Small intestine (tissue), 7 donors: ENCODE data around the gene SEPHS2. TPM values are rescaled to one million over a fixed set of nuclear protein-coding genes. Genes with fewer than 3 reads are reported as not detected.
A peak's percentile ranks its signal among the peaks of the same experiment; 100 is the strongest.

Source experiments
- DNase-seq, 2 donors: peaks; one replicate each; pipeline versions ENCODE4 v3.0.0 to v3.0.0-alpha.2; 2013
- FAIRE-seq: peaks from 2 replicates; lab custom pipeline; 2012; peaks lifted over from hg19 to GRCh38; lab: Jason Lieb, UNC
- H3K27ac ChIP-seq, 3 donors: one replicate each; pipeline ENCODE4 v1.5.1; 2013; ENCODE audit warnings: low read length in 2 of 3, mild to moderate bottlenecking in 2 of 3, control low read depth in 1 of 3, inconsistent platforms in 1 of 3, low read depth in 1 of 3, moderate library complexity in 1 of 3
- H3K27me3 ChIP-seq, 3 donors: one replicate each; pipeline ENCODE4 v1.6.1; 2013; ENCODE audit warnings: low read length in 3 of 3, inconsistent platforms in 1 of 3; ENCODE audit not compliant: control insufficient read depth in 3 of 3, insufficient read depth in 3 of 3
- H3K36me3 ChIP-seq, 3 donors: one replicate each; pipeline ENCODE4 v1.6.1; 2013; ENCODE audit warnings: low read length in 3 of 3, inconsistent platforms in 1 of 3, low read depth in 1 of 3, mild to moderate bottlenecking in 1 of 3, moderate library complexity in 1 of 3; ENCODE audit not compliant: control insufficient read depth in 3 of 3, insufficient read depth in 2 of 3
- H3K4me1 ChIP-seq, 3 donors: one replicate each; pipeline ENCODE4 v1.6.1; 2013; ENCODE audit warnings: low read length in 2 of 3, inconsistent platforms in 1 of 3, low read depth in 1 of 3, mild to moderate bottlenecking in 1 of 3, moderate library complexity in 1 of 3; ENCODE audit not compliant: control insufficient read depth in 3 of 3, insufficient read depth in 2 of 3
- H3K4me3 ChIP-seq, 3 donors: one replicate each; pipeline ENCODE4 v1.5.1; 2013; ENCODE audit warnings: low read length in 3 of 3, control low read depth in 1 of 3, inconsistent platforms in 1 of 3, low read depth in 1 of 3, mild to moderate bottlenecking in 1 of 3, moderate library complexity in 1 of 3
- H3K9me3 ChIP-seq, 2 donors: one replicate each; pipeline ENCODE4 v1.6.1; 2013; ENCODE audit warnings: low read depth in 1 of 2, low read length in 1 of 2; ENCODE audit not compliant: control insufficient read depth in 2 of 2, insufficient read depth in 1 of 2
- WGBS, 3 donors: extraction: QIAGEN DNeasy Blood & Tissue Kit; methylation state at CpG; one replicate each; pipeline ENCODE4 v1.1.7; 2013; 5-methylcytosine and 5-hydroxymethylcytosine counted together
- polyA plus RNA-seq, 4 donors: library from polyadenylated mRNA; stranded (reverse) in 3 of 4; unstranded in 1 of 4; fragments of 200-250 nt in 3 of 4; fragments of 120-200 nt in 1 of 4; gene quantifications; one replicate each; pipeline versions ENCODE4 v1.2.1 to v1.2.3, GENCODE V29; 2013
- donor health status: healthy with polysubstance abuse.
- donor health status: control.
- donor health status: control.
- donor health status: Bipolar disorder and iron deficiency.
- donor health status: healthy.

SEPHS2 gene
- polyA plus RNA-seq, 4 donors, result 76.9 to 349 (median 175) TPM

DNA sequence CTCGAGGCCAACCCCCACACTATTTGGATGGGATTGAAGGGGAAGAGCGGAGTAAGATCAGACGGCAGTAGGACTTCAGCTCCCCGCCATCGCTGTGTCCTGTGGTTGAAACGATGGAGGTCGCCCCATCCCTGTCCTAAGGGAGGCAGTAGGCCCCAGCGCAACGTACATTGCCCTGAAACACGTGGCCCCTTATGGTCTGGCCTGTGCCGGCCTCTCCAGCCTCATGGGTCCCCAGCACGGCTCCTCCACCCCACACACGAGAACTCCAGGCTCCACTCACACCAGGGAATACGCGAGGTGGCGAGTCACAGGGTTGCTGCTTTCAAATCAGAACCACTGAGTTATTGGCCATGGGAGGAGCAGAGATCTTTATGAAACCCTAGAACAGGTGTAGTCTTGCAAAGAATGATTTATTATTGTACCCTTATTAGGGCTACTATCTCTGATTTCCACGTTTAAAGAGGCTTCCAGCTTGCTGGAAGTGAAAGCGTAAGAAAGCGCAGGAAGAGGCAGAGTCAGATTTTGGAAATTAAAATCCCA lies 15.2 kb downstream of the SEPHS2 start:
- Histone ChIP-seq H3K27me3 (no peaks in the 10 kb centered on the region), H3K36me3 (peaks cover 0 to 25% (median 2%) of the 10 kb centered on the region in 3 donors), H3K27ac (peak overlapping the region; percentile 67 to 74 (median 67)), H3K9me3 (no peaks in the 10 kb centered on the region), H3K4me3 (peak overlapping the region in 1 of 3 donors; percentile 81), H3K4me1 (peaks cover 0 to 13% (median 7%) of the 10 kb centered on the region in 3 donors)
- DNase-seq (peak in 1 of 2 donors; percentile 35), FAIRE-seq (no peak)
- WGBS, 3 donors, result 51 to 59% (median 57%) methylated on average over 17 to 19 of the region's 19 CpGs

DNA sequence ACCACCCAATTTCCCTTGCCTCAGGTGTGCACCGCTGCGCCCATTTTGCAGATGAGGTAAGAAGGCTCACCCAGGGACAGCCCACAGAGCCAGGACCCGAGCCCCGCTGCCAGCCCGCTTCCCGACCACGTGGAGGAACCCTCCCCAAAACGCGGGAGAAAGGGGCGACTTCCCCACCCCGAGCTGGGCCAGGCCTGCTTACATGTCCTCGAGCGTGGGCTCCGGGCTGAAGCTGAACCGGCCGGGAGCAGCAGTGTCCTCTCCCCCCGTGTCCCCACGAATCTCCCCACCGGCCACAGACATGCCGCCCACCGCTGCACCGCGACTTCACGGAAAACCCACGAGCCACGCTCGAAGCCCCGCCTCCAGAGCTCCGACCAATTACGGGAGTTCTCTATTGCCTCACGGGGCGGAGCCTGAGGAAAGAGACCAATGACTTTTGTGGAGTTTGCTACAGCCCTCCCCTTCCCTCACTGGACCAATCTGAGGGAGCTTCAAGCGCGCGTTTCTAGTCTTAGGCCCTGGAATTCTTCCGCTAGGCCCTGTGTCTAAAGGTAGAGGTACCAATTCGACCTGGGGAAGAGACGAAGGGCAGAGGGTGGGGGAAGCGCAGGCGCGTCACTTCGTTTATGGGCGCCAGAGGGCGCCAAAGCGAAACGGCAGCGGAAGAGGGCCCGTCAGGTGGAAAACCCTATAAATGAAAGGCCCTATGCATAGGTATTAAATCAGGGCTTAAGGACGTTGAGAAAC lies 15.8 kb downstream of the SEPHS2 start, which contains the start of gene DCTPP1:
Gene DCTPP1, minus strand, starts transcription at position 353 of the 750 bp plus-strand sequence. Its CDS starts 50 bp downstream, at position 303.
- H3K27ac ChIP-seq, result peak within 1 kb of the TSS; percentile 67 to 88 (median 74)
- WGBS, 3 donors, result 0 to 1% (median 0%) methylated on average over 46 to 49 of the region's 49 CpGs
- DNase-seq, result peak; percentile 98 to 100
- H3K36me3 ChIP-seq, result peaks cover 0 to 31% (median 2%) of the 10 kb centered on the region in 3 donors
- peak within 1 kb of the TSS; percentile 73 to 87 (median 81) for H3K4me3 ChIP-seq
- H3K9me3 ChIP-seq, result no peaks in the 10 kb centered on the region
- FAIRE-seq, result peak; percentile 33
- no peaks in the 10 kb centered on the region for H3K27me3 ChIP-seq
- H3K4me1 ChIP-seq, result peaks cover 0 to 13% (median 7%) of the 10 kb centered on the region in 3 donors

- no peaks in the 10 kb centered on the region for H3K27me3 ChIP-seq
- DNase-seq (peak in 1 of 2 donors; percentile 56), FAIRE-seq (no peak)
- H3K9me3 ChIP-seq, result no peaks in the 10 kb centered on the region
- peak overlapping the region; percentile 66 to 88 (median 67) for H3K27ac ChIP-seq
- 0 to 1% (median 1%) methylated on average over 11 of the region's 11 CpGs for WGBS, 3 donors
- H3K4me1 ChIP-seq, result peaks cover 0 to 13% (median 7%) of the 10 kb centered on the region in 3 donors
- H3K4me3 ChIP-seq, result peak overlapping the region; percentile 73 to 87 (median 81)
- H3K36me3 ChIP-seq, result peaks cover 2 to 36% (median 3%) of the 10 kb centered on the region in 3 donors
These were observed 16.3 kb downstream of the SEPHS2 start for GRCh38 chr16:30429418-30429677.

GRCh38 chr16:30428055-30428454 lies 17.6 kb downstream of the SEPHS2 start:
- WGBS, 3 donors, result 90 to 94% (median 91%) methylated on average over 4 of the region's 4 CpGs
- FAIRE-seq (no peak), DNase-seq (no peak)
- H3K4me3 ChIP-seq, result no peak overlapping the region
- peaks cover 0 to 13% (median 7%) of the 10 kb centered on the region in 3 donors for H3K4me1 ChIP-seq
- no peak overlapping the region for H3K27ac ChIP-seq
- peaks cover 4 to 48% (median 10%) of the 10 kb centered on the region in 3 donors for H3K36me3 ChIP-seq
- H3K9me3 ChIP-seq, result no peaks in the 10 kb centered on the region
- no peaks in the 10 kb centered on the region for H3K27me3 ChIP-seq

DNA sequence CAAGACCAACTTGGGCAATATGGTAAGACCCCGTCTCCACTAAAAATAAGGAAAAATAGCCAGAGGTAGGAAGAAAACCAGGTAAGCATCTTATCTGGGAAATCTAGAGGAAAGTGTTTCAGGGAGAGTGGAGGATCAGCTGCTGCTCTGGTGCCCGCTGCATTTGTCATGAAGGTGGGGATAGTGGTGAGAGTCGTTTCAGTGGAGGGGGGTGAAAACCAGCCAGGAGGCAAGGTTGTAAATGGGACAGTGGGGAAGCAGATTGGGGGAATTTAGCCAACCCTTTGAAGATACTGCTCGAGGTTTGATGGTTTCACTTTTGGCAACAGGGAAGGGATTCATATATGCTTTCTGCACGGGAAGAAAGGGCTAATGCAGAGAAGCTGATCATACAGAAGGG lies 24.7 kb downstream of the SEPHS2 start:
- Histone ChIP-seq H3K36me3 (peaks cover 4 to 66% (median 10%) of the 10 kb centered on the region in 3 donors), H3K4me1 (peaks cover 0 to 8% (median 0%) of the 10 kb centered on the region in 3 donors), H3K4me3 (no peak overlapping the region), H3K27ac (no peak overlapping the region), H3K27me3 (no peaks in the 10 kb centered on the region), H3K9me3 (no peaks in the 10 kb centered on the region)
- WGBS, 3 donors, result 50 to 69% (median 52%) methylated on average over 5 of the region's 5 CpGs
- no peak for DNase-seq
- FAIRE-seq, result no peak

- H3K27me3 ChIP-seq, result no peaks in the 10 kb centered on the region
- H3K9me3 ChIP-seq, result no peaks in the 10 kb centered on the region
- WGBS, 3 donors, result 54 to 61% (median 59%) methylated on average over 29 to 31 of the region's 31 CpGs
- H3K4me1 ChIP-seq, result peaks cover 0 to 8% (median 0%) of the 10 kb centered on the region in 3 donors
- FAIRE-seq (no peak), DNase-seq (no peak)
- H3K27ac ChIP-seq, result peak overlapping the region; percentile 81 to 90 (median 84)
- peaks cover under 1 to 51% (median 2%) of the 10 kb centered on the region in 3 donors for H3K36me3 ChIP-seq
- peak overlapping the region; percentile 21 to 72 (median 36) for H3K4me3 ChIP-seq
These were observed 27.1 kb downstream of the SEPHS2 start for GRCh38 chr16:30418350-30419181.

DNA sequence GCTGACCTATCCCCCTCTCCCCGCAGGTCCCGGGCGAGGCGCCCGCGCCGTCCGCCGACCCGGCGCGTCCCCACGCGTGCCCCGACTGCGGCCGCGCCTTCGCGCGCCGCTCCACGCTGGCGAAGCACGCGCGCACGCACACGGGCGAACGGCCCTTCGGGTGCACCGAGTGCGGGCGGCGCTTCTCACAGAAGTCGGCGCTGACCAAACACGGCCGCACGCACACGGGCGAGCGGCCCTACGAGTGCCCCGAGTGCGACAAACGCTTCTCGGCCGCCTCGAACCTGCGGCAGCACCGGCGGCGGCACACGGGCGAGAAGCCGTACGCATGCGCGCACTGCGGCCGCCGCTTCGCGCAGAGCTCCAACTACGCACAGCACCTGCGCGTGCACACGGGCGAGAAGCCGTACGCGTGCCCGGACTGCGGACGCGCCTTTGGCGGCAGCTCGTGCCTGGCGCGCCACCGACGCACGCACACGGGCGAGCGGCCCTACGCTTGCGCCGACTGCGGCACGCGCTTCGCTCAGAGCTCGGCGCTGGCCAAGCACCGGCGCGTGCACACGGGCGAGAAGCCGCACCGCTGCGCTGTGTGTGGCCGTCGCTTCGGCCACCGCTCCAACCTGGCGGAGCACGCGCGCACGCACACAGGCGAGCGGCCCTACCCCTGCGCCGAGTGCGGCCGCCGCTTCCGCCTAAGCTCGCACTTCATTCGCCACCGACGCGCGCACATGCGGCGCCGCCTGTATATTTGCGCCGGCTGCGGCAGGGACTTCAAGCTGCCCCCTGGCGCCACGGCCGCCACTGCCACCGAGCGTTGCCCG lies 27.9 kb downstream of the SEPHS2 start:
- H3K36me3 ChIP-seq, result peaks cover 0 to 46% (median 0%) of the 10 kb centered on the region in 3 donors
- no peaks in the 10 kb centered on the region for H3K27me3 ChIP-seq
- peak overlapping the region; percentile 81 to 90 (median 84) for H3K27ac ChIP-seq
- WGBS, 3 donors, result 0 to 1% (median 1%) methylated on average over 89 to 140 of the region's 140 CpGs
- FAIRE-seq (no peak), DNase-seq (peak; percentile 94 to 97)
- H3K4me3 ChIP-seq, result peak overlapping the region; percentile 42 to 72 (median 44)
- no peaks in the 10 kb centered on the region for H3K9me3 ChIP-seq
- H3K4me1 ChIP-seq, result peaks cover 0 to 8% (median 0%) of the 10 kb centered on the region in 3 donors
